ENCODE data around the gene ST7.

The ST7 gene

GRCh38 chr7:116949941-116950801, 3.1 kb upstream of the ST7 start:
- no peak for ATAC-seq
- no peak for TF ChIP-seq ZFP30 (CRISPR knock-in tag; IDR thresholded peaks at IDR 0.05)
- TF ChIP-seq ESRRG (CRISPR knock-in tag; IDR thresholded peaks at IDR 0.05) = no peak

- ATAC-seq = no peak
- no peak for TF ChIP-seq CSRNP3 (CRISPR knock-in tag; IDR thresholded peaks at IDR 0.05)
These were observed 2.4 kb upstream of the ST7 start for GRCh38 chr7:116950889-116951351.

- no peak for TF ChIP-seq ISL1 (CRISPR knock-in tag; IDR thresholded peaks at IDR 0.05)
- TF ChIP-seq TCF4 (CRISPR knock-in tag; IDR thresholded peaks at IDR 0.05; ENCODE audit: borderline replicate concordance) = no peak
- TF ChIP-seq CREB5 (CRISPR knock-in tag; IDR thresholded peaks at IDR 0.05; ENCODE audit: low read depth) = no peak
- TF ChIP-seq OSR1 (CRISPR knock-in tag; IDR thresholded peaks at IDR 0.05) = no peak
- TF ChIP-seq CSRNP3 (CRISPR knock-in tag; IDR thresholded peaks at IDR 0.05) = no peak
- TF ChIP-seq GLIS3 (CRISPR knock-in tag; IDR thresholded peaks at IDR 0.05) = no peak
- no peak for TF ChIP-seq ZNF565 (CRISPR knock-in tag; conservative IDR thresholded peaks at IDR 0.05; ENCODE audit: low read depth)
- TF ChIP-seq ZNF70 (CRISPR knock-in tag; IDR thresholded peaks at IDR 0.05) = no peak
- no peak for TF ChIP-seq SNAI2 (CRISPR knock-in tag; IDR thresholded peaks at IDR 0.05)
- TF ChIP-seq POU6F1 (CRISPR knock-in tag; IDR thresholded peaks at IDR 0.05; ENCODE audit: borderline replicate concordance, low read depth) = no peak
- no peak for ATAC-seq
These were observed 1.7 kb upstream of the ST7 start for GRCh38 chr7:116951366-116952292.

- TF ChIP-seq ARNTL (CRISPR knock-in tag; IDR thresholded peaks at IDR 0.05; ENCODE audit: borderline replicate concordance, low read depth) (no peak), ZFP30 (CRISPR knock-in tag; IDR thresholded peaks at IDR 0.05) (no peak), ZNF8 (CRISPR knock-in tag; IDR thresholded peaks at IDR 0.05) (no peak), CREB5 (CRISPR knock-in tag; IDR thresholded peaks at IDR 0.05; ENCODE audit: low read depth) (no peak), ZNF70 (CRISPR knock-in tag; IDR thresholded peaks at IDR 0.05) (no peak), RARB (CRISPR knock-in tag; IDR thresholded peaks at IDR 0.05) (no peak), ISL1 (CRISPR knock-in tag; IDR thresholded peaks at IDR 0.05) (0 out of 2 replicates have a peak, but pooled peaks have one; percentile 20)
- ATAC-seq = peak; percentile 7
These were observed 498 bp upstream of the ST7 start for GRCh38 chr7:116952635-116953371.

All from SK-N-SH treated with all-trans-retinoic acid at 6 μM for 48 hours (cell line).